Measurements from ENCODE around the gene G2E3. TPM values are rescaled to one million over a fixed set of nuclear protein-coding genes. Genes with fewer than 3 reads are reported as not detected.
"Not testable (repeated sequence)": the region's sequence is repeated elsewhere in the genome, so short reads cannot be mapped to it uniquely, and the experiment has no call there.

G2E3 gene
- total RNA-seq, 1 experiment from 2014 or later: 24.3 TPM

DNA sequence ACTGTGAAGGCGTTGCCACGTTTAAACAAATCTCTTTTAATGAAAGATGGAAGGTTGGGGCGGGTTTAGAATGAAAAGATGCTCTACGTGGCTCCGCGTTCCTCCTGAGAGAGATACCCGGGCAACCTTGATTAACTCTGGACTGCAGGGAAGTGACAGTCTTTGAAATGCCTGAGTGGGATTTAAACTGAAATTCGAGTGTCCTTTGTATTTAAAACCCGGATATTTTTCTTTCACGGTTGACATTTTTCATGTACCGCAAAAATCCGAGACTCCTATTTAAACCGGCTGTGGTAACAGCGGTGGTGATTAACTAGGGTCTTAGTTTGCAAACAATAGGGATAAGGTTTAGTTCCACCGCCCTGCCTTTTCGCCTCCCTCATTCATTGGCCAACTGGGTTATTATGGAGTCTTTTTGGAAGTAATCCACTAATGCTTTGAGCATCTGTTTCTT, 707 bp downstream of the G2E3 start:
- peak; percentile 33 for DNase-seq (ENCODE audit: low read depth)

DNA sequence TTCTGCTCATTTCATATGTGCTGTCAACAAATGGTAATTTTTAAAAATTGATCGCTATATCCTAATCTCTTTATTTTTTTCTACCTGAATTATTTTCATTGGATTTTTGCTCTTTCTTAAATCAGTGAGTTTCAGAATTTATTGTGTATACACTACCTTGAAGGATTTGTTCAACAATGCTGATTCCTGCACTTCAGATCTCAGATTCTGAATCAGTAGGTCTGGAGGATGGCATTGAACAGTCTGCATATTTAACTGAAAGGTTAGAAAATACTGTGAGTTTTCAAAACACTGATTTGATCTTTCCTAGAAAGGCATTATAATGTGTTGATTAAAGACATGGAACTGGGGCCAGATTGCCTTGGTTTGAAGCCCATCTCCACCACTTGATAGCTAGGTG, 1.6 kb downstream of the G2E3 start:
- DNase-seq (ENCODE audit: low read depth): no peak

DNA sequence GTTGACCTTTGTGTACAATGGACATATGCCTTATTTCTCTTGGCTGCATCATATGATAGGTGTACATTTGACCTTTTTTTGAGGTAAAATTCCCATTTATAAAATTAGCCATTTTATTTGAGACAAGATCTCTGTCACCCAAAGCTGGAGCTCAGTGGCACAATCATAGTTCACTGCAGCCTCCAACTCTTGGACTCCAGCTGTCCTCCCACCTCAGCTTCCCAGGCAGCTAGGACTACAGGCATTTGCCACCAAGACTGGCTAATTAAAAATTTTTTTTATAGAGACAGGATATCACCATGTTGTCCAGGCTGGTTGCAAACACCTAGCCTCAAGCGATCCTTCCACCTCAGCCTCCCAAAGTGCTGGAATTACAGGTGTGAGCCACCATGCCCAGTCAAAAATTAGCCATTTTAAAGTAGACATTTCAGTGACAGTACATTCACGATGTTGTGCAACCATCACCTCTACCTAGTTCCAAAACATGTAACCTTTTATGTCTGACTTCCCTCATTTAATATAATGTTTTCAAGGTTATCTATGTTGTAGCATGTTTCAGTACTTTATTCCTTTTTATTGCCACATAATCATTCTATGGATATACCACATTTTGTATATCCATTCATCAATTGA, 5.4 kb downstream of the G2E3 start:
- DNase-seq (ENCODE audit: low read depth): no peak

DNA sequence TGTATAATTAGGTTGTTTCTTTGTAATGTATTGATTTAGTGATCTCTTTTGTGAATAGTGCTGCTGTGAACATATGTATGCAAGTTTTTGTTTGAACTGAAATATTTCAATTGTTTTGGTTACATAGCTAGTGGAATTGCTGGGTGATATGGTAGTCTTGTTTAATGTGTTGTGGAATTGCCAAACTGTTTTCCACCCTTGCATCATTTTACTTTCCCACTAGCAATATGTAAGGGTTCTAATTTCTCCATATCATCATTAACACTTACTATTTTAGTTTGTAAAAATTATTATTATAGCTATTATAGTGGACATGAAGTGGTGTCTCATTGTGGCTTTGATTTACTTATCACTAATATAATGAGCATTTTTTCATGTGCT, 5.9 kb downstream of the G2E3 start:
- no peak for DNase-seq (ENCODE audit: low read depth)

DNA sequence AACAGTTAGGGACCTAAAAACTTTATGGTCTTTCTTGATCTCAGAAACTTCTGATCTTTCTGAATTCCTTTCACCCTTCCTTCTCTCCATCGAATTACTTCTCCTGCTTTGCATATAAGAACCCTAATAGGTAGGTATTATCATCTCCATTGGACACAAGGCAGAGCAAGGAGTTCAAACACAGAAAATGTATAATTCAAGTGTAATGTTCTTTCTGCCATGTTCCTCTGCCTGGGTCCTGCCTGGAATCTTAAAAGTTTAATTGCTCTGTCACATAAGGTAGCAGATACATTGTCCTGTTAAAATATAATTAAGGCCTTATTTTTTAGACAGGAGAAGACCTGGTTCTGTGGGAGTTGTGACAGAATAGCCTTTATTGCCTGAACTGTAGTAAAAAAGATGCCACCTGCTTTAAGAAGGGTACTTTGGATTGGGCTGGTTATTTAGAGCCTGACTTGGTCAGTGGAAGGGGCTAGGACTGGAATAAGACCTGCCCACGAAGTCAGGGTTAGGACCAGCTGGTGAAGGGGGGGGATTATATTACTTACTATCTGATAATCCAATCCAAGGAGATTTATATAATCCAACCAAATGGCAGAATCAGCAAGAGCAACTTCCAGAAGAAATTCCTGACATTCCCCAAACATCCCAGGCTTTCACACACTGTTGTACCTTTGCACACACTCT, 10.4 kb downstream of the G2E3 start:
- DNase-seq (ENCODE audit: low read depth): no peak

DNA sequence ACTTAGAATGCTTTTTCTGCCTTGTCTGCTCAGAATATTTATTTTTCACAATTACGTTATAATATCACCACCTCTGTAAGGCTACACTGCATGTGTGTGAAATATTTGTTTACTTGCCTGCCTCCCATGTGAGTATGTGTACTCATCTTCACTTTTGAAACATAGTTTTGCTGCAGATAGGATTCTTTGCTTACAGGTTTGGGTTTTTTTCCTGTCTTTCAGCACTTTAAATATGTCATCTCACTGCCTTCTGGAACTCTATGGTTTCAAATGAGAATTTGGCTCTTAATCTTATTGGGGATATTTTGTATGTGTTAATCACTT, 10.9 kb downstream of the G2E3 start:
- DNase-seq (ENCODE audit: low read depth): no peak

DNA sequence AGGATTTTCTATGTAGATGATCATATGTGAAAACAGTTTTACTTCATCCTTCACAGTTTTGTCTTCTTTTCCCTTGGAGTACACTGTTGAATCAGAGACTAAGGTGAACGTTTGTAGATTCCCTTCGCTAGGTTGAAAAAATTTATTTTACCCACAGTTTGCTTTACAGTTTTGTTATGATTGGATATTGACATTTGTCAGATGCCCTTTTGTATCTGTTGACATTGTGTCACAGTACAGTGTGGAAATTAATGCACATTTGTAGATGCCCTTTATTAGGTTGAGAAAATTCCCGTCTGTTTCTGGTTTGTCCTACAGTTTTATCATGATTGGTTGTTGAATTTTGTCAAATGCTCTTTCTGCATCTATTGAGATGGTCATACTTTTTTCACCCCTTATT, 13.3 kb downstream of the G2E3 start:
- DNase-seq (ENCODE audit: low read depth): no peak

DNA sequence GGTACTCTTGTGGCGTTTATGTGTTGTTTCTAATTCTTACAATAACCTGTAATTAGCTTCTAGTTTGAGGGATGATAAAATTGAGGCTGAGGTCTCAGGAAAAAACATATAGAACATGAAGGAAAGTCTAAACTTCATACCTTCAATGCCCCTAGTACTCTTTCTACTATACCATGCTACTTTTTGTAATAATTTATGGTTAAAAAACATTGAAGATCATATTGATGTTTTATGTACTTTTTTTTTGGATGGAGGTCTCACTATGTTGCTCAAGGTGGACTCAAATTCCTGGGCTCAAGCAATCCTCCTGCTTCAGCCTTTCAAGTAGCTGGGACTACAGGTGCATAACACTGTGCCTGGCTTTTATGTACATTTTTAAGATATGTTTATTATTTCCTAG, 13.8 kb downstream of the G2E3 start:
- no peak for DNase-seq (ENCODE audit: low read depth)

DNA sequence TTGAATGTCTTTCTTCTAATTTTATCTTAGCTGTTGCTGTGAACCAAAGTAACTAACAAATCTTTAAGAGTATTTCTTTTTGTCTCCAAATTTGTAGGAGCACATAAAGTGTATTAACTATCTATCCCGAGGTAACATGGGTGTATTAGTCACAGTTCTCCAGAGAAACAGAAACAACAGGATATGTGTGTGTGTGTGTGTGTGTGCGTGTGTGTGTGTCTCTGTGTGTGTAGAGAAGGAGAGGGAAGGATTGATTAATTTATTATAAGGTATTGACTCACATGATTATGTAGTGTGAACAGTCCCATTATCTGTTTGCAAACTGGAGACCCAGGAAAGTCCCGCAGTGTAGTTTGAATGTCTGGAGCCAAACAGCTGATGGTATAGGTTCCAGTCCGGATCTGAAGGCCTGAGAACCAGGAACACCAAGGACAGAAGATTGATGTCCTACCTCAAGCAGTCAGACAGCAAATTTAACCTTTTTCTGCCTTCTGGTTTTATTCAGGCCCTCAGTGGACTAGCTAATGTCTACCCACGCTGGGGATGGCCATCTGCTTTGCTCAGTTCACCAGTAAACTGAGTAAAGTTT, 14.4 kb downstream of the G2E3 start:
- peak; percentile 49 for DNase-seq (ENCODE audit: low read depth)

DNA sequence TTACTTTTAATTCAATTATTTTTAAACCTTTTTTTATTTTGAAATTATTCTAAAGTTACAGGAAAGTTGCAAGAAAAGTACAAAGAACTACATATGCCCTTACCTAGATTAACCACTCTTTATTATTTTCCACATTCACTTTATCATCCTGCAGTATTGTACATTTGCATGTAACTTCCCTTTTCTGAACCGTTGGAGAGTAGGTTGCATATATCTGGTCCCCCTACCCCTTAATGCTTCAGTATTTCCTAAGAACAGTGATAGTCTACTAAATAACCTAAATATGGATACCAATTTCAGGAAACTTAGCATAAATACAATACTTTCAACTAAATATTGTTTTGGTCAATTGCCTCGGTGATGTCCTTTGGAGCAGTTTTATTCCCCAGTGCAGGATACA, 15.0 kb downstream of the G2E3 start:
- DNase-seq (ENCODE audit: low read depth): no peak

DNA sequence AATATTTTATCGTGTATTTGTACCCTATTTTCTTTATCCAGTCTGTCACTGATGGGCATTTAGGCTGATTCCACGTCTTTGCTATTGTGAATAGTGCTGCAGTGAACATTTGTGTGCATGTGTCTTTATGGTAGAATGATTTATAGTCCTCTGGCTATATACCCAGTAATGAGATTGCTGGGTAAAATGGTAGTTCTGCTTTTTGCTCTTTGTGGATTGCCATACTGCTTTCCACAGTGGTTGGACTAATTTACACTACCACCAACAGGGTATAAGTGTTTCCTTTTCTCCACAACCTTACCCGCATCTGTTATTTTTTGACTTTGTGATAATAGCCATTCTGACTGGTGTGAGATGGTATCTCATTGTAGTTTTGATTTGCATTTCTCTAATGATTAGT, 15.8 kb downstream of the G2E3 start:
- DNase-seq (ENCODE audit: low read depth): not testable (repeated sequence)

DNA sequence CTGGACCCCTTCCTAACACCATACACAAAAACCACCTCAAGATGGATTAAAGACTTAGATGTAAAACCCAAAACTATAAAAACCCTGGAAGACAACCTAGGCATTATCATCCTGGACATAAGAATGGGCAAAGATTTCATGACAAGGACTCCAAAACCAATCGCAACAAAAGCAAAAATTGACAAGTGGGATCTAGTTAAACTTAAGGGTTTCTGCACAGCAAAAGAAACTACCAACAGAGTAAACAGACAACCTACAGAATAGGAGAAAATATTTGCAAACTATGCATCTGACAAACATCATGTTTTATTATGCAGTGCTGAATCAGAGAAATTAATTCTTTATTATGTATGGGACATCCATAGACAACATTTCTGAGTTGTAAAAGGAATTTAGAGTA, 17.4 kb downstream of the G2E3 start:
- DNase-seq (ENCODE audit: low read depth): not testable (repeated sequence)

DNA sequence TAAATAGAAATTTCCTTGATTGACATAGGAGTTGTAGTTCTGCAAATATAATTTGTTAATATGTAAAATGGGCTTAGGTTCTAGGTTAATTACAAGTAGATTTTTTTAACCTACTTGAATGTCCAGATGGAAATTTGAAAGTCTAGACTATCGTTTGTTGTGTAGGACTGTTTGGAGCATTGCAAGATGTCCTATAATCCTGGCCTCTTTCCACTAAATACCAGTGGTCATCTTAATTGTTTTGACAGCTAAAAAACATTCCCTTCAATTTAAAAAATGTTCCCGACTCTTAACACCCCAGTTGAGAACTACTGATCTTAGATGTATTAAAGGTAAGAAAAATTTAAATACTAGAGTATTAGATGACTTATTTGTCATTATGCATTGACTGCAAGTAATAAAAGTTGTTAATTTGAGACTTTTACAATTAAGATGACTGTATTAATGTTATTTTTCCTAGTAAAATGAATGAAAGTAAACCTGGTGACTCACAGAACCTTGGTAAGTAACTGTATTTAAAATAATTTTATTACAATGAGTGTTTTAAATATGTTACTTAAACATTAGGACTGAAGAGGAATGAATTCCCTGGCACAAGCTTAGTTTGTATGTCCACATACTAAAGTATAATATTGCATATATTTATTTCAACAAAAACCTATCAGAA, 21.8 kb downstream of the G2E3 start:
- no peak for DNase-seq (ENCODE audit: low read depth)

DNA sequence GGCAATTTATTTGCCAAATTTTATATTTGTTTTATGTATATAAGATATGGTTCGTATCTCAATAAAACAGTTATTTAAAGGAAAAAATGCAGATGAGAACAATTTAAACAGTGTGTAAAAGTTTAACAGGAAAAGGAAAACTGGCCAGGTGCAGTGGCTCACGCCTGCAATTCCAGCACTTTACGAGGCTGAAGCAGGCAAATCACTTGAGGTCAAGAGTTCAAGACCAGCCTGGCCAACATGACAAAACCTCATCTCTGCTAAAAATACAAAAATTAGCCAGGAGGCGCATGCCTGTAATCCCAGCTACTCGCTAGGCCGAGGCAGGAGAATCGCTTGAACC, 22.3 kb downstream of the G2E3 start:
- no peak for DNase-seq (ENCODE audit: low read depth)

DNA sequence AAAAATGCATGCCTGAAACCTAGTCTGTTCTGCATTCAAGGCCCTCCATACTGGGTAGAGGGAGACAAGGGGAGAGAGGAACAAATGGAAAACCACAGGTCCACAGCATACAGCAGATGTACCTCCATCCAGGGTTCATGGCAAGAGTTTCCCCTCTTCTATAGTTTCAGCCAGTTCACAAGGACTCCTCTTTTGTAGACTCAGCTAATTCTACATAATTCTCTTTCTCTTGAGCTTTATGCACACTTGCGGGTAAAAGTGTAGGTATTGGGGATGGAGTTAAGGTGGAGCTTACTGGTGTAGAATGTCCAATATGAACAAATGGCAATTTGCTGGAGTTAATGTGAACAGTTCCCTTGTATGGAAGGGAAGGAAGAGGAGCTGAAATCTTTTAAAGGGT, 23.4 kb downstream of the G2E3 start:
- DNase-seq (ENCODE audit: low read depth): no peak

DNA sequence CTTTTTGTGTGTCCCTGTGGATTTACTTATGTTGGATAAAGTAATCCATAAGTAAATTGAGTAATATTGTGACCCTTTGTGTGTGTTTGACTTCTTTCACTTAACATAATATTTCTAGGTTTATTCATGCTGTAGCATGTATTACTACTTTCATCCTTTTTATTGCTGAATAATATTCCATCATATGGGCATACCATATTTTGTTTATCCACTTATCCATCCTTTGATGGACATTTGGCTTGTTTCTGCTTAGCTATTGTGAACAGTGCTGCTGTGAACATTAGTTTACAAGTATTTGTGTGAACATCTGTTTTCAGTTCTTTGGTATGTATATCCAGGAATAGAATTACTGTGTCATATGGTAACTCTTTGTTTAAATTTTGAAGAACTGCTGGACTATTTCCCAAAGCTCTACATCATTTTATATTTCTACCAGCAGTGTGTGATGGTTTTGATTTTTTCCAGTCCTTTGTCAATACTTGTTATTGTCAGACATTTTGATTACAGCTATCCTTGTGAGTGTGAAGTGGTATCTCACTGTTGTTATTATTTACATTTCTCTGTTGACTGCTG, 25.2 kb downstream of the G2E3 start:
- DNase-seq (ENCODE audit: low read depth): no peak

DNA sequence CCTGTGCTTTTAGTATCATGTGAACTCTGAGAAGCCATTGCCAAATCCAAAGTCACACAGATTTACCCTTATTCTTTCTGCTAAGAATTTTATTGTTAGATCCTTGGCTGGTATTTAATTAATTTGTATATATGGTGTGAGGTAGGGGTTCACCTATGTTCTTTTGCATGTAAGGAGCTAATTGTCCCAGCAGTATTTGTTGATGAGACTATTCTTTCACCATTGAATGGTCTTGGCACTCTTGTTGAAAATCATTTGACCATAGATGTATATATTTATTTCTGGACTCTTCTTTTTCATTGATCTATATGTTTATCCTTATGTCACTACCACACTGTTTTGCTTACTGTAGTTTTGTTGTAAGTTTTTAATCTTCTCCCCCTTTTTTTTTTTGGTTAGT, 26.2 kb downstream of the G2E3 start:
- no peak for DNase-seq (ENCODE audit: low read depth)

DNA sequence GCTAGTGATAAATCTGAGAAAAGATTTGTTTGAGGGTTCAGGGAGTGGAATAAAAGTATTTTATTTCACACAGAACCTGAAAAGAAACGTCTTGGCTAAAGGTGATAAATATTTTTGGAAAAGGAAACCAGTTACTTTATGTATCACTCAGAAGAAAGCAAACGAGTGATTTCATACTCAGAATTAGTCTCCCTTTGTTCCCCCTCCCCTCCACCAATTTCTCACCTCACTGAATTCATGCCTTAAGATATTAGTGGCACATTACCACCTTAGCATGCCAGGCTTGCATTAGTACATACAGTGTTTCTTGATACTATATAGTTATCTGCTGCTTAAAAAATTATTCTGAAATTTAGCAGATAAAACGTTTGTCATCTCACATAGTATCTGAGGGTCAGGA, 28.2 kb downstream of the G2E3 start:
- DNase-seq (ENCODE audit: low read depth): no peak

DNA sequence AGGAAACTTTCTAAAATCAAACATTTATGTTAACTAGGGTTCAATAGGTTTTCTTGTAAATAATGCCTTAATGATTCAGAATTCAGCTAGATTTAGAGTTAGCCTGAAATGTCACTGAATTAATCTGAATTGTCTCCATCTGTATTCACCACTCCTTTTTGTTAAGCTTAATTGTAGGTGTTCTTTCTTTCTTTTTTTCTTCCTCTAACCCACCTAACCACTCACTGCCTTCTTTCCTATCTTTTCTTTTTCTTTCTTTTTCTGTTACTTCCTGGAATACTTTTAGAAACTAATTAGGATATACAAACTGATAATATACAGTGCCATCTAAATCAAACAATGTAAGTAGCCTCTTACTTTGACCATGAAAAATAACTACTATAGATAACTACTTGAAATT, 29.9 kb downstream of the G2E3 start:
- no peak for DNase-seq (ENCODE audit: low read depth)

DNA sequence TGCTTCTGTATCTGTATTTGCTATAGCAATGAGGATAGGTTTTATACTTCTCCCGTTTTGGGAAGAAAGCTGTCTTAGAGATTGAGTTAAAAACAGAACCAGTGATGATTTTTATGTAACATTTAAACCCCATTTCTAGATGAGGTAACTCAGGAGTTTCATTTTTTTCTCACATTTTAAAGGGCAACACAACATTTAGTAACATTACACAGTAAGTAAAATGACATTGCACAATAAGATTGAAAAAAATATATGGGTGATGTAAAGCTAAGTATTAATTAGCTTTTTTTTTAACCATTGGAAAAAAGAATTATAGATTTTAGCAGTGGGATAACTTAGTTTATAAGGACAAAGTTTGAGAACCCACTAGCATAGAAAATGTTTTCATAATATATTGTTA, 38.0 kb downstream of the G2E3 start:
- no peak for DNase-seq (ENCODE audit: low read depth)

DNA sequence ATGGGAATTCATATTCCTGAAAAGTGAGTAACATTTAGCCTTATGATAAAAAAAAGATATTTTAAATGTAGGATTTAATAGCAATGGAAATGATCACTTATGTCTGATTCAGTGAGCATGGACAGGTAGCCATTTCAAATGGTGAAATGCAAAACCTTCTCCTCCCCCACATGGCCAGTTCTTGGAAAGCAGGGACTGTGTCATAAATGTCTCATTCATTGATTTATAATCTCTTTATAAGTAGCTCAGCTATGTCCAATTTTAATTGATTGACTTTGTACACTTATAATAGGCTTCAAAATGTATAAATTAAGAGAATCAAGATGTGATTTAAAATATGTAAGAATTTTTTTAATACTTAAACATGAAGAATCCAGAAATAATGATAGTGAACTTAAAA, 38.5 kb downstream of the G2E3 start:
- no peak for DNase-seq (ENCODE audit: low read depth)
